Activated CD4-positive, alpha-beta T cell treated with anti-CD3 and anti-CD28 coated beads, Interleukin-2, amount 50 U/mL, for 16 hours (primary cell): ENCODE data around the gene BCCIP.
A peak's percentile ranks its signal among the peaks of the same experiment; 100 is the strongest.

Experiments used
- DNase-seq: peaks from one replicate; pipeline ENCODE4 v3.0.0-alpha.2; 2020

Gene BCCIP

DNA sequence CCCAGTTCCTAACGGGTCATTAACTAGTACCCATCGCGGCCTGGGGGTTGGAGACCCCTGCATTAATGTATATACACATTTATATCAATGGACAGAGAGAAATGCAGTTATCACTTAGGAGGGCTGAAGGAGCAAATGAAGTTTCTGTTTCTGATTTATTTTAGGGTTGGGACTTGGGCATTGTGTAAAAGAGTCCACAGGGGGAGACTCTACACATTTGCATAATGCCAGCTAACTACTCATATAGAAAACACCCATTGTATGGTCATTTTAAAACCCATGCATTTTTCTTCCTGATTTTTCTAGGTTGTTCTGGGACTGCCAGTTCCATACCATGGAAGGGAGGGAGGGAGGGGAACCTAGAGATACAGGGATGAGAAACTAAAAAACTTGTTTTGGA lies 23.5 kb downstream of the BCCIP start:
- DNase-seq: no peak

DNA sequence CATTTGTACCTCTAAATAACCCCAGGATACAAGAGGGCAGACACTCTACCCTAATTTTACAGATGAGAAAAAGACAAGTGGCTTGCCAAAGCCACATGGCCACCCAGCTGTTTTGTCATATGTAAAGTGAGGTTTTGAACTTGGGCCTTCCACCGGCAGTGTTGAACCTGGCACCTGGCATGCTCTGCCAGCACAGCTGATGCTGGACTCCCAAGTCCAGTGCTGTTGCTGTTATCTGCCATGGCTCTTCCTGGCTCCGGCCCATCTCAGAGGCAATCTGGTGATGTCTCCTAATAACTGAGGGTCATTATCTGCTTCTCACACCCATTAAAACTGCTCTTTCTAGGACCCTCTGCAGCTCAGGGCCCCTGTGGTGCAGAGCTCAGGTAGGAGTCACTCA lies 25.0 kb downstream of the BCCIP start:
- no peak for DNase-seq

DNA sequence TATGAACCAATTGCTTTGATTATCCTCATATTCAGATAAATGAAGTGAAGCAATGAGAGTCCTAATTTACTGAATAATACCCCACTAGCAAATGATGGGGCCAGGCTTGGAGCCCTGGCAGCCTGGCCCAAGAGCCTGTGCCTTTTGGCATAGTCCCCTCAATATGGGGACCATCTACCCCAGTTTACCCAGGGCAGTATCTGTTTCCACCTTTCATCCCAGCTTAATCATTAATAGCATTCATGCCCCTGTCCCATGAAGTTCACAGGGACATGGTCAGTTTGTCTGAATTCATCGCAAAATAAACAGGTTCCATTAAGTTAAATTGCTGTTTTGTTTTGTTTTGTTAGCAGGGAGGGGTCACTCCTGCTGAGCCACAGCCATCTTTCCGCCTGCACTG lies 25.5 kb downstream of the BCCIP start:
- no peak for DNase-seq

DNA sequence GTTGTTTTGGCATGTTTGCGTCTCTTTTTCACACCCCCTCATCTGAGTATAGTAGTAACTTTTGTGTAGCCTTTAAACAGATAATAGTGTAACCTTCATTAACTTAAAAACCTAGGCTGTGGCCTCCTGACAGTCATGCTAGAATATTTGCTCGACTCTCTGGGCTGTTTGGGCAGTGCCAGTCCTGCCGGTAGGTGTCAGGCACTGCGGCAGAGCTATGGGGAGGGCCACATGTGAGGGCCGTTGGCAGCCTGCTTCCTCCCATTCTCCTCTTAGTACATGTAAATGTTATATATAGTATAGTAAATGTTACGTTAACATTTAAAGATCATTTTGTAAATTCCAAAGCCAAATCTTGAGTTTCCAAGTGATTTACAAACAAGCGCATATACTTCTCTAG lies 26.1 kb downstream of the BCCIP start:
- no peak for DNase-seq

DNA sequence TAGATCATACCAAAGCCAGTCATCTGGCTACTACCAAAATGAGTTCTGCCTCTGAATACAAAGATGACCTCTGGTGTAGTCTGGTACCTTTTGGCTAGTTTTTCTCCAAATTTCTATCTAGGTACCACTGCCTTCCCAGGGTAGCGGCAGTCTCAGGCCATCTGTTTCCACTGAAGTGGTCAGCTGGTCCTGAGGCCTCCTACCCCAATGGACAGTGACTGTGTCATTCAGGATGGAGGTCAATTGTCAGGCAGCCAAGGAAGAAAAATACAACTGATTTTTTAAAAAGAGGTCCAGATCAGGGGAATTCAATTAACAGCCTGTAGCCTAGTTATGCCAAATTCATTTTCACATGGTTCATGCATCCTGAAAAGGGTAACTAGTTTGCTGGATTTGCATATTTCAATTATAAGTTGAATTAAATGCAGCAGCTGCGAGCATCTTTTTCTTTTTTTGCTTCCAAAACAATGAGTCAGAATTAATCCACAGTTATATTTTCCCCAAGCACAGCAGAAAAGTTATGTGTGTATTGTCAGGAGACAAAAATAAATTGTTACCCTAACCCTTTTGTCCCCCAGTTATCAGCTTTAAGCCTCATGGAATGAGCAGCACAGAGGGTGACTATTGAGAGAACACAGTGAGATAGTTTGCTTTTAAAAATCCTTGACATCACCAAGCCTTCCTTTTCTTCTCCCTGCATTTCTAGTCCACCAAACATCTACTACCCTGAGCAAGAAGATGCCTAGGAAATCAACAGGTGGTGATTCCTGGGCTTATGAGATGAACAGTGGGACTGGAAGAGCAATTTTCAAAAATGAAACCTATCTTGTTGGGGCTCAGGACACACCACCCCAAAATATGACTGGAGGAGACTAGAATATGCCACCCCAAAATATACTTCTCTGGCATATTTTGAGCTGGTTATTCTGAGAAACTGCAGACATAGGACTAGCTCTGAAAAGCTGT lies 27.7 kb downstream of the BCCIP start:
- no peak for DNase-seq

DNA sequence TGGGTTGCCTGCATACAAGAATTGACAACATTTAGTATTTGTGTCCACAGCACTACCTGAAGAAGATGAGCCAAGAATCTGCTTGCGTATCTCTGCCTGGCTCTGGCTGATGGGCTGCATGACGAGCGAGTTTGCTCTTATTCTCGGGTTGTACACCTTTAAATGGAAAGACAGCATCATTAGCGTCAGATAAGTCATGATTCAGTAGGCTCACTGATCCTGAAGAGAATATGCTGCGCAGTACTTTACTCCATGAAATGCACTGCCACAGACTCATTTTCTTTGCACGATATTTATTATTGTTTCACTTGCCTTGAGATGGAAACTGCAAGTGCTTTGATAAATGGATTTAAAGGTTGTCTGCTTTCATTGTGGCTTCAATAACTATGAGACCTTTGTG lies 29.1 kb downstream of the BCCIP start:
- no peak for DNase-seq

DNA sequence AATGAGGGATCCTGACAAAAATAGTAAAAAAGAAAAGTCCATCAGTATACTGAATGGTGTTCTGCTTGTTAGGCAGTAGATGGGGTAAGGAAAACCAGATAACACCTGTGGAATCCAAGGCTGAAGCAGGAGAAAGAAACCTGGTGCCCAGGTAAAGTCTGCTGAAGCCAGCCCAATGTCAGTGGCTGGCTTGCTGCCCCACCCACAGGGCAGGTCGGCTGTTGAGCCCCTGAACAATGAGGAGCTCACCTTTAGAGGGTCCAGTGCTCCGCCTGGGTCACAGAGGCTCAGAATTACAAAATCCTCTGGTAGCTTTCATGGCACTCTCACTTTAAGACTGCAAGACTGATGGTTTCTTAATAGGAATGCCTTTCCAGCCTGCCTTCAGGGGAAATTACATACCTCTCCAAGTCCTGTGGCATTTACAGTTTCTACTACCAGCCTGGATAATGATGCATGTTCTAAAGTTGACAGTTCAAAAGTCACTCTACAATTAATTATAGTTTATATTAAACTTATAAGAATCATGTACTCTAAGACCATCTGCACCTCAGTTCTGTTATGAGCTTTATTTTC lies 33.9 kb downstream of the BCCIP start:
- DNase-seq: no peak

DNA sequence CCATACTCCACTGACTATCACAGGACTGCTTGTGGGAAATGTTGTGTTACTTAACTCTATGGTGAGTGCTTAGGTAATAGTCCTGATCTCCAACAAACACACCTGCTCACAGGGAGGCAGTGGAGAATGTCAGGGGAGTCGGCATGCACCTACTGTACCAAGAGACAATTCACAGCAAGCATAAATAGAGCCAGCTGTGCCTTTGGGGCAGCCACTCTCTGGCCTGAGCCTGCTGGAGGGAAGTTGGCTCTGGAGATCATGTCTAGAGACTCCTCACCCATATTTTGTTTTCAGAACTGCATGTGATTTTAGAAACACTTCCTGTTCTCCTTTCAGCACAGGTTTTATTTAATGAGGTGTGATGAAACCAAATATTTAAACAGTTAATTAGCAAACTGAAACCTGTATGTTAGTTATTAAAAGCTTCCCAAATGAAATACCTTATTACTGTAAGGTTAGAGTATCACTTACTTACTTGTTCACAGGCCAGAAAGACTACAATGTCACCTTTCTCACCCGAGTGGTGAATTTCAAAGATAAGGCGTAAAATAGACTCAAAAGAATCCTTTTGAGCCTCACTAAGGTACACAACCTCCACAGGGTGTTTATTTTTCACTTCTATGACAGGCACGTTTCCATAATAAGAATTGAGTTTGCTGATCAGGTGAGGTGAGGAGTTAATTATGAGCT lies 35.9 kb downstream of the BCCIP start:
- no peak for DNase-seq

DNA sequence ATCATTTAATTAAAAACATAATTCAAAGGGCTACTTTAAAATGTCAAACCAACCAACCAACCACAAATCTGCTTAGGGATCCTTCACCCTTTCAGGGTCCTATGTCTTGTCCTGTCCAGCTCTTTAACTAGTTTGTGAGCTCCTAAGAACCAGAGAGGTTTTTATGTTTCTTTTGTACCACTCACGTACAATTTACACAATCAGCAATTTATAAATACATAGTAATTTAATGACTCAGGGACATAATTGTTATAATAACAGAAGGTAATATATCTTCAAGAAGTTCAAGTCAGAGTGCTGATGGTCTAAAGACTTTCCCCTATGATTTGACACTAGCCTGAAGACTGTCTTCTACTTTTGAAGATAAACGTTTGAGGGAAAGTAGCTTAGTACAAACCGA lies 41.8 kb downstream of the BCCIP start:
- no peak for DNase-seq

DNA sequence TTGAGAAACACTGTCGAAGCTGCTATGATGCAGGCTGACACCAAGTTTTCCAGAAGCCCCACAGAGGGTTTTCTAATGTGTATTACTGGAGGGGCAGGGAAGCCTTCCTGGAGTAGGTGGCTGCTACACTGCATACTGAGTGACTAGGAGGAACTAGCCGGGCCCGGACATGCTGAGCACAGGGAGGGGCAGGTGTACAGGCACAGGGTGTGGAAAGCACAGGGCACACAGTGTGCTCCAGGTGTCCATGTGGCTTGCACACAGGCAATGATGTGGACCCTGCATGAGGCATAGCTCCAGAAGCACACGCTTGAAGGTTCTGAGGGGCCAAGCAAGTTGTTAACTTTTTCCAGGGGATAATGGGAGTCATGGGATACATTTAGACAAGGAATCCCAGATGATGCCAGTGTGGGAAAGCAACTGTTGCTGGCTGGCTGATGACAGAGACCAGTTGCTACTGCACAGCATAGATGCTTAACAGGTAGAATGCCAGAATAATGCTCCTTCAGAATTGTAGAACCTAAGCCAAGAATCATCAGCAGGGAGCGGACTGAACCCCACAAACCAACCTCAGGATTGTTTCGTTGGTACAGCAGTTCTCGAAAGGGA lies 43.2 kb downstream of the BCCIP start:
- DNase-seq: no peak

DNA sequence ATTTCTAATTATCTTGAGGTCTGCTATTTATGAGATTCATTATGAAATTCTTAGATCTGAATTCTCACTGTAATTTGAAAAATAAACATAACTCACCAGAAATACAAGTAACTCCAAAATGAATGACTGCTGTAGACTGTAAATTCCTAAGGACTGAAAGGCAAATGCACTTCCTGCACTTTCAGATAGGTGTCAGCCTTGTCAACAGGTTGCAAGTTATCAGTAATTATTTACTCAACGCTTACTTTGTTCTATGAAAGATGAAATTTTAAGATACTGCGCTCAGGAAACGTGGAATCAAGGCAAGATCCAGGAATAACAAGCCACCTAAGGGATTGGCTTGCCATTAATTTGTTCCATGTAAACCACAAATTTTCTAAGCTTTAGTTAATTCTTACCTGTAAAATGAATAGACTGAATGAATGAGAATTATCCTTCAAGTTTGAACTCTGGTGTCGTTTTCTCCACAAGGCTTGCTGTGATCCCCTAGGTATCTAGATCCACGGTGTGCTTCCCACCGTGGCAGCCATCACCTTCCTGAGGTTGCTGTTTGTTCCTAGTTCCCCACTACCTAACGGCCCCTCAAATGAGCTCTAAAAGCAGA lies 45.1 kb downstream of the BCCIP start:
- DNase-seq: peak; percentile 40

DNA sequence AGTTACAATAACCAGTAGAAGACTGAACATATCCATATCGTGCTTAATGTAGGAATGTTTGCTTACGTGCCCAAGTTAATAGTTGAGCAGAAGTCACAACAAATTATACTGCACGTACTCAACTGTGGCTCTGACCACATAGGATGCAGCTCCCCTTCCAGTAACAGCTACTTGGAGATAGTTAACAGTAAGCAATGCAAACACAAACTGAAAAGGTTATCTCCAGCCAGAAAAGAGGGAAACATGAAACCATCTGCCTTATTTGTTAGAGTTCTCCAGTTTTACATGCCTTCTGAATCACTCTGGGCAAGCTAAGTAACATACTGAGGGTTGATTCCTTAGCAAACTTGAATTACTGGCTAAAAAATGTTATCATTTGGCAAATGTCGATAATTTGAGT lies 48.0 kb downstream of the BCCIP start:
- no peak for DNase-seq

DNA sequence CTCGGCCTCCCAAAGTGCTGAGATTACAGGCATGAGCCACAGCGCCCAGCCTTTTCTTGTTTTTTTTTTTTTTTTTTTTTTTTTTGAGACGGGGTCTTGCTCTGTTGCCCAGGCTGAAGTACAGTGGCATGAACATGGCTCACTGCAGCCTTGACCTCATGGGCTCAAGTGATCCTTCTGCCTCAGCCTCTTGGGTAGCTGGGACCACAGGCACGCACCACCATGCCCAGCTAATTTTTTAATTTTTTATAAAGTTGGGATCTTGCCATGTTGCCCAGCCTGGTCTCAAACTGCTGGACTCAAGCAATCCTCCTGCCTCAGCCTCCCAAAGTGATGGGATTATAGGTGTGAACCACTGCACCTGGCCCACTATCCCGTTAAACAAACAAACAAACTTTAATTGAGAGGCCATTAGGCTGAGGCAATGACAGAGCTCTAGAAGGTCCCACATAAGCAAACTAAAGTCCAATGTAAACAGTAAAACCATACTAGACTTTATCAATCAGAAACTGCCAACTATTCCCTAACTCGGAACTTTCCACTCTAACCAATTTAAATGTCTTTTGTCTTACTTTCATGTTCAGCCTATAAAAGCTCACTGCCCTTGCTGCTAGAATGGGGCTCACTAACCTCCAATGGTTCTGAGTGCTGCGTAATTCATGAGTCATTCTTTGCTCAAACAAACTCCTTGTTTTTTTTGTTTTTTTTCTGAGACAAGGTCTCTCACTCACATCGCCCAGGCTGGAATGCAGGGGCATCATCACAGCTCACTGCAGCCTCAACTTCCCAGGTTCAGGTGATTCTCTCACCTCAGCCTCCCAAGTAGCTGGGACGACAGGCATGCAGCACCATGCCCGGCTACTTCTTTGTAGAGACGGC lies 55.9 kb downstream of the BCCIP start:
- no peak for DNase-seq

DNA sequence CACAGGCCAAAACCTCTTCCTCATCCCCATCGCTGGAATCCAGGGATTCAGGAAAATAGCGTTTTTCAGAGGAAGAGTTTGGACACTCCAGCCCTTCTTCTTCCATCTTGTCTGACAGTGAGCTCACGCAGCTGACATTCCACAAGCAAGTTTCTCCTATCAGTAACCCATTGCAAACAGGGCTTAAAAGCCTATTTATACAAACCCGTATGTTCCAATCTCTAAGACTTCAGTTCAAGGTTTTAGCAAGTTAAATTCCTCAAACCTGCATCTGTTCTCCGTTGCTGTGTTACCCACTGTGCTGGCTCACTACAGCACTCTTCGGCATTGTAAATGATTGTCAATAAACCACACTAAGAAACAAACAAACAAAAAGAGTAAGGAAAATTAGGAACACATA lies 57.4 kb downstream of the BCCIP start:
- no peak for DNase-seq

DNA sequence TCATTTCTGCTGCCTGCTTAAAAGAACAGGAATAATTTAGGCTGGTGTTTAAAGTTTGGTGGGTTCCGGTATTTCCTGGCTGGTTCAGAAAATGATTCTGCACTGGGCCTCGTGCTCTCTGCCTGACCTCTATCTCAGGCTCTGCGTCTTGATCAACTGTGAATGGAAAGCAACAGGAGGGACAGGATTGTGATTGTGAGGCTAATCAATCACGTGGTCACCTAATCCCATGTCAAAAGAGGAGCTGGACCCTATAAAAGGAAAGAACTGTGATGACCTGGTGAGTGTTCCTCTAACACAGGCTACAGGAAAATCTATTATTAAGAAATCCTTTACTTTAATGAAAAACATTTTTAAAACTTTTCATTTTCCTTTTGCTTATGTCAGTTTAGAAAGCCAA lies 57.8 kb downstream of the BCCIP start, which contains the start of gene DHX32:
Gene DHX32, minus strand, starts transcription at position 101 of the 400 bp plus-strand sequence. CDS start 468 bp downstream, outside the sequence.
- DNase-seq: no peak

DNA sequence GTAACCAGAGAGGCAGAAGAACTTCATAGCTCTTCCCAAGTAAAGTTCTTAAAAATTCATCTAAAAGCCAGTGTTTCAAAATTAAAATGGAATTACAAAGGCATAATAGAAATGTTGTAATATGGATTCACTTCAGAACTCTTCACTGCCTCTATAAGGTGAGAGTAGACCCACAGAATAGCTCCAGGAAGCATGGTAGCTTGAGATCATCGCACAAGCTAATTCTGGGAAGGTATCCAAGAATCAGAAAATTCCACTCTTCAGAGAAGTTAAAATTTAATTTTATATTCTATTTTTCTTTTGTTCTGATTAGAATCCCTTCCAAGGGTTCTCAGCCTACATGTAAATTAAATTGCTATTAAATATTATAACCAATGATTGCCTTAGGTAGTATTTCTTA lies 59.2 kb downstream of the BCCIP start:
- no peak for DNase-seq

DNA sequence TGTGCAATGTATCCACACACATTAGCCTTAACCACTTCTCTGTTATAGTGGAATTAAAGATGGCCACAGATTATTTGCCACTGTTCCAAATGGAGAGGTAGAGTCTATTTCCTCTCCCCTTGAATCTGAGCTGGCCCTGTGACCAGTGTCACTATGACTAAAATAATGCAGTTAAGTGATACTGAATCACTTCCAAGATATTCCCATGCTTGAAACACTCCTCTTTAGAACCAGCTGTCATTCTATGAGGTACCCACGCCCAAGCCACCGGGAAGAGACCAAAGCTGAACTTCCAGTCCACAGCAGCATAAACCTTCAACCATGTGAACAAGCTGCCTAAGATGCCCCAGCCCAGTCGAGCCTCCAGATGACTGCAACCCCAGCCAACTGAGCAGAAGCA lies 59.9 kb downstream of the BCCIP start:
- DNase-seq: no peak
